HepG2 (cell line): Measurements from ENCODE around the gene DNAJC12. TPM values are rescaled to one million over a fixed set of nuclear protein-coding genes. Genes with fewer than 3 reads are reported as not detected.

Experiments used
- CSRNP1 ChIP-seq: sonication (generic); formaldehyde crosslinking; IDR thresholded peaks from 2 replicates; pipeline ENCODE4 v1.8.1; 2023; ENCODE audit warnings: mild to moderate bottlenecking, missing genetic modification reagents
- EP300 ChIP-seq, 3 experiments: sonication (generic) in 1 of 3; formaldehyde crosslinking in 1 of 3; IDR thresholded peaks; 2 replicates each; pipeline versions ENCODE4 v1.5.1 to v1.6.1; 2011 to 2020; ENCODE audit warnings: low read depth in 2 of 3, low read length in 2 of 3, borderline replicate concordance in 1 of 3, improper control_type of control experiment in 1 of 3, mild to moderate bottlenecking in 1 of 3, missing genetic modification reagents in 1 of 3, moderate library complexity in 1 of 3
- ETV6 ChIP-seq: sonication (generic); formaldehyde crosslinking; conservative IDR thresholded peaks from 2 replicates; pipeline ENCODE4 v1.4.0; 2020; ENCODE audit warnings: missing genetic modification reagents
- IKZF4 ChIP-seq: sonication (generic); formaldehyde crosslinking; IDR thresholded peaks from 2 replicates; pipeline ENCODE4 v1.5.1; 2020; ENCODE audit warnings: borderline replicate concordance, mild to moderate bottlenecking, low read depth, missing genetic modification reagents; ENCODE audit errors: not compliant biosample characterization
- IKZF5 ChIP-seq: IDR thresholded peaks from 2 replicates; pipeline ENCODE4 v1.6.1; 2018; ENCODE audit warnings: missing genetic modification reagents, mild to moderate bottlenecking, missing compliant biosample characterization
- MAF1 ChIP-seq: sonication (generic); formaldehyde crosslinking; IDR thresholded peaks from 2 replicates; pipeline ENCODE4 v1.5.0; 2020; ENCODE audit warnings: missing genetic modification reagents, borderline replicate concordance
- MTA1 ChIP-seq: sonication (generic); formaldehyde crosslinking; IDR thresholded peaks from 2 replicates; pipeline ENCODE4 v1.4.0; 2020; ENCODE audit warnings: missing genetic modification reagents, mild to moderate bottlenecking, borderline replicate concordance
- NFE2L2 ChIP-seq: fragments of 150-350 bp; IDR thresholded peaks from 2 replicates; pipeline ENCODE4 v1.6.1; 2014; ENCODE audit warnings: low read length
- NFKBIZ ChIP-seq: IDR thresholded peaks from 2 replicates; pipeline ENCODE4 v1.6.1; 2018; ENCODE audit warnings: missing genetic modification reagents, missing compliant biosample characterization
- NFYC ChIP-seq: IDR thresholded peaks from 2 replicates; pipeline ENCODE4 v1.6.1; 2016; ENCODE audit warnings: missing genetic modification reagents, missing compliant biosample characterization
- PAWR ChIP-seq: sonication (generic); formaldehyde crosslinking; IDR thresholded peaks from 2 replicates; pipeline ENCODE4 v1.4.0; 2020; ENCODE audit warnings: missing genetic modification reagents, mild to moderate bottlenecking, borderline replicate concordance
- PRDM4 ChIP-seq: sonication (generic); formaldehyde crosslinking; IDR thresholded peaks from 2 replicates; pipeline ENCODE4 v1.9.0; 2021; ENCODE audit warnings: missing genetic modification reagents, borderline replicate concordance
- RFXANK ChIP-seq: IDR thresholded peaks from 2 replicates; pipeline ENCODE4 v1.6.1; 2016
- RXRA ChIP-seq: sonication (generic); formaldehyde crosslinking; IDR thresholded peaks from 2 replicates; pipeline ENCODE4 v1.5.1; 2020; ENCODE audit warnings: missing genetic modification reagents
- SAP130 ChIP-seq: IDR thresholded peaks from 2 replicates; pipeline ENCODE4 v1.6.1; 2016; ENCODE audit warnings: low read depth
- SOX5 ChIP-seq: IDR thresholded peaks from 2 replicates; pipeline ENCODE4 v1.6.1; 2016; ENCODE audit warnings: borderline replicate concordance
- ZBTB49 ChIP-seq: sonication (generic); formaldehyde crosslinking; IDR thresholded peaks from 2 replicates; pipeline ENCODE4 v1.4.0; 2020; ENCODE audit warnings: missing genetic modification reagents, borderline replicate concordance
- ZNF337 ChIP-seq: sonication (generic); formaldehyde crosslinking; IDR thresholded peaks from 2 replicates; pipeline ENCODE4 v1.5.1; 2020; ENCODE audit warnings: missing genetic modification reagents, low read depth, mild to moderate bottlenecking, borderline replicate concordance
- ZNF747 ChIP-seq: sonication (generic); formaldehyde crosslinking; IDR thresholded peaks from 2 replicates; pipeline ENCODE4 v1.8.1; 2023; ENCODE audit warnings: missing genetic modification reagents, mild to moderate bottlenecking, borderline replicate concordance
- ZNF816 ChIP-seq: sonication (generic); formaldehyde crosslinking; IDR thresholded peaks from 2 replicates; pipeline ENCODE4 v1.8.0; 2022; ENCODE audit warnings: missing genetic modification reagents, mild to moderate bottlenecking, borderline replicate concordance
- polyA plus RNA-seq, 8 experiments: library from polyadenylated mRNA; depleted of rRNA in 3 of 8; stranded (reverse) in 7 of 8; unstranded in 1 of 8; fragments of >200 nt; fragmentation: Illumina TruSeq in 4 of 8; extraction: Trizol in 4 of 8; gene quantifications; 2 replicates each; pipeline versions ENCODE4 v1.2.1 to v1.2.3, GENCODE V29; 2011 to 2016; ENCODE audit warnings: low read depth in 4 of 8, missing spikeins in 1 of 8, mixed read lengths in 1 of 8; ENCODE audit not compliant: insufficient read depth in 1 of 8
- total RNA-seq, 5 experiments: library from RNA; depleted of rRNA; stranded (reverse); fragments of >200 nt; fragmentation: Illumina TruSeq; extraction: Trizol; gene quantifications; 2 replicates each; pipeline ENCODE4 v1.2.3, GENCODE V29; 2016; ENCODE audit warnings: low read depth in 1 of 5

The DNAJC12 gene
- total and polyA plus RNA-seq, 2 of the 13 experiments (the other 11 are each of a cell fraction or from before 2014, with no cell fraction given): 11.6 to 43.9 TPM

GRCh38 chr10:67884313-67884841, 46.4 kb upstream of the DNAJC12 start, which contains the start of gene SIRT1 (continued):
- peak; percentile 89 for TF ChIP-seq CSRNP1 (CRISPR knock-in tag)
- TF ChIP-seq RXRA: no peak; the same call in 1 of the 2 replicates
- peak; percentile 18 to 24; a peak in 2 of 4 replicates for TF ChIP-seq EP300 (IDR thresholded peaks at IDR 0.05; ENCODE audit: low read depth in 2 of 2, low read length in 2 of 2)
- peak; percentile 54 for TF ChIP-seq EP300 (CRISPR knock-in tag; IDR thresholded peaks at IDR 0.05; ENCODE audit: borderline replicate concordance)
- TF ChIP-seq ZNF747: 0 out of 2 replicates have a peak, but pooled peaks have one; percentile 38
- no peak for TF ChIP-seq NFE2L2
- no peak for TF ChIP-seq PRDM4
- peak; percentile 88; the same call in 1 of the 2 replicates for TF ChIP-seq ZNF816
- TF ChIP-seq NFKBIZ (CRISPR knock-in tag): 0 out of 2 replicates have a peak, but pooled peaks have one; percentile 65
- TF ChIP-seq SAP130: peak; percentile 94
- TF ChIP-seq IKZF4 (CRISPR knock-in tag): peak; percentile 59
- peak; percentile 56; the same call in 1 of the 2 replicates for TF ChIP-seq MAF1 (CRISPR knock-in tag)
- peak; percentile 80; the same call in 1 of the 2 replicates for TF ChIP-seq ZNF337 (CRISPR knock-in tag)
- no peak for TF ChIP-seq RFXANK (CRISPR knock-in tag)
- TF ChIP-seq ETV6 (CRISPR knock-in tag): peak; percentile 75
- 0 out of 2 replicates have a peak, but pooled peaks have one; percentile 25 for TF ChIP-seq ZBTB49 (CRISPR knock-in tag)
- TF ChIP-seq PAWR (CRISPR knock-in tag): no peak
- no peak for TF ChIP-seq MTA1 (CRISPR knock-in tag)
- peak; percentile 86 for TF ChIP-seq SOX5
- peak; percentile 60; the same call in 1 of the 2 replicates for TF ChIP-seq NFYC (CRISPR knock-in tag)
- TF ChIP-seq IKZF5: peak; percentile 90
